ENCODE data around the gene VEGFA.

The VEGFA gene

DNA sequence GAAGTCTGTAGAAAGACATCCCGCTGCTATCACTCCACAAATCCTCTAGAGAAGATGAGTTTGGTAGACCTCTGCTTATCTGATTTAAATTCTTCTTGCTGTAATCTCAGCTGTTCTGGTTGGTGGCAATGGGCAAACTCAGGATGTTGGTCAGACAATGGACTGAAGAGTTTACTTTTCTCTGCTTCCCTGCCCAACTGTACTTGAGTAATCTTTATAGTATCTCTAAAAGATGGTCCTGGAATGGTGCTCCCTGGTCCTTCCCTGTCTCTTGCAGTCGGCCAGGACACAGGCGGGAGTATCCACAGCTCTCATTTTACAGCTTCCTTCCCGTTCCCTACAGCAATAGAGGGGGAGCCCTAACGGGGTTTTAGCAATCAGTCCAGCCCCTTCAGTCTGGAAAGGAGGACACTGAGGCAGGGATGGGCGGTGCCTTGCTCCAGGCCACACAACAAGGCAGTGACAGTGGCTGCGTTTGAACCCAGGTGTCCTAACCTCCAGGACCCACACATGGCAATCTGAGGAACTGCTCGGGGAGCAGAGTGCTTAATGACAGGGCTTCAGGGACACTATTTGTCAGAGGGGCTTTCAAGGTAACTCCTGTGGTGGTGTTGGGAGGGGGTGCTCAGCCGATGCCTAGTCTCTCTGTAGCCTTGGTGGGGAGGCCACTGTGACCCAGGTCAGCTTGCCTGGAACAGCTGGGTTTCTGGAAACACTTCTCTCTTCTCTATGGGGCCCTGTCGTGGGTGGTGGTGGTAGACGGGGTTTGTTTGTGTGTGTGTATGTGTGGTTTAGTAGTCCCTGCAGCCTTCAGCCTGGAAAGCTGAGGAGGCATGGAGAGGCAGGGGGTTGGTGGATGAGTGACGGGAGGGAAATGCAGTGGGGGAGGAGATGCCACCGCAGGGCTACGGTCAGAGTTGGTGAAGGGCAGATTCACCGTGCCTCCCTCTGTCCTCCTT lies 9.5 kb upstream of the VEGFA start:
- DNase-seq = no peak

DNA sequence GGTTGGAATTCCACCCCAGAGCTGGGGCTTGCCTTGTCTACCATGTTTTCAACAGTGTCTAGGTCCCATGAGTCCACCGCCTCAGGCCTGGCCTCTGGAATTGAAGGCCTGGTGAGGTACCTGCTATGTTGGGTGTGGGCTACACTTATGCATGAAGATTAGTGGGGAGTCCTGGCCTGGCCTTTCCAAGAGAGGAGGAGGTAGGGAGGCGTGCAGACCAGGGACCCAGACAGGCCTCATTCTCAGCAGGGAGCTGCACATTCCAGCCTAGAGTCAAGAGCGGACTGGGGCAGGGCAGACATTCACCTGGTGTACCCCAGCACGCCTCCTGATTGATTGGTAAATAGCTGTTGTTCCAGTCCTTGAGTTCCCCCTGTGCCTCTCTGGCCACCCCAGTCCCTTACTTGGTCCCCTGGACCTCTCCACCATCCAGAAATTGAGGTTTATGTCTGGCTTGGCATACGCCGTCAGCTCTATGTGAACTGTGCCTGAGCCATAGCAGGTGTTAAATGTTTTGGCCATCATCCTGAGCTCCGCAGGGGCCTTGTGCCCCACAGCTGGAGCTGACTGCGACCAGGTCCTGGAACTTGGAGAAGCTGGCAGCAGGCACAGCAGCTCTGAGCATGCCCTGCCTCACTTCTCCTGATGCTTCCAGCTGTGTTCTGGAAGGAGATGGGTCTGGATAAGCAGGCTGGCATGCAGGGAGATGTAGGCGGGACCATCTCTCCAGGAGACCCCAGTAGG lies 8.2 kb upstream of the VEGFA start:
- DNase-seq = no peak

DNA sequence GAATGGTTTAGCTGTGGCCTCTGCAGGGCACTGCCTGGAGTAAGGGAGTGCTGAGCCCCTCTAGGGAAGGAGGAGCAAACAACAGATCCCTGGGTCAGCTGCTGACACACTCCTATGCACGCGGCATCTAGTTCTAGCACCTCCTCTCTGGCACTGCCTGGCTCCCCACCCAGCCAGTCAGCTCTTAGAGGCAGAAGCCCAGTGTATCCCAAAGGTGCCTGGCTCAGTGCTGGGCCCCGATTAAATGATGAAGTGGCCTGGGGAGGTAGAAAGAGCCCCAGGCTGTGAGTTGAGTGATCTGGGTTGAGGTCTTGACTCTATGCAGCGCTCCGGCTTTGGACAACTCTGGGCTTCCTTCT lies 7.6 kb upstream of the VEGFA start:
- no peak for DNase-seq

DNA sequence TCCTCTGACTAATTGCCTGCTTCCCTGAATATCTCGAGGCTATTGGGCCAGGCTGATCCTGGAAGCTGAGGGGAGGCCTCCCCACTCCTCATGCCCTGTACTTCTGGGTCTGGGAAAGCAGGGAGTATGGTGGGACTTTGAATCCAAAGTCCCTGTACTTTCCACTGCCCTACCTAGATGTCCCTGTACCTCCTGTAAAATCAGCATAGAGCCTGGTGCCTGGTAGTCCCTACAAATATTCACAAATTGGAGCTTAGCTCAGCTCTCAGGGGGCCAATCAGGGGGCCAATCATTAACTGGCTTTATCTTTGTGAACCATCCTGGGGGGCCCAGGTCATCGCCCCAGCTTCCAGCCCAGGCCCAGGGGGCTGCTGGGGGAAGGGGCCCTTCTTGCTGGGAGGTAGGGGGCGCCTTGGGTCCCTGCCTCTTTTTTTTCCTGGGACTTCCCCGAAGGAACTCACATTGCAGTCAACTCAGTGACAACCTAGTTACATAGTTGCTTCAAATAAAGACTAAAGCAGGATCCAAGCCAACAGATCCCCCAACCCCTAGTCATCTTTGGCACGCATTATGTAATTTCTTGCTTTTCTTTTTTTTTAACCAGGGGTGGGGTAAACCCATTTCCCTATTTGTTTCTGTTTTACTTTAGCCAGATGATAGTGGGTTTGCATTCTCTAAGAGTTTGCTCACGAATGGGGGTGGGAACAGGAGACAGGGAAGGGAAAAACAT lies 6.9 kb upstream of the VEGFA start:
- DNase-seq = no peak

DNA sequence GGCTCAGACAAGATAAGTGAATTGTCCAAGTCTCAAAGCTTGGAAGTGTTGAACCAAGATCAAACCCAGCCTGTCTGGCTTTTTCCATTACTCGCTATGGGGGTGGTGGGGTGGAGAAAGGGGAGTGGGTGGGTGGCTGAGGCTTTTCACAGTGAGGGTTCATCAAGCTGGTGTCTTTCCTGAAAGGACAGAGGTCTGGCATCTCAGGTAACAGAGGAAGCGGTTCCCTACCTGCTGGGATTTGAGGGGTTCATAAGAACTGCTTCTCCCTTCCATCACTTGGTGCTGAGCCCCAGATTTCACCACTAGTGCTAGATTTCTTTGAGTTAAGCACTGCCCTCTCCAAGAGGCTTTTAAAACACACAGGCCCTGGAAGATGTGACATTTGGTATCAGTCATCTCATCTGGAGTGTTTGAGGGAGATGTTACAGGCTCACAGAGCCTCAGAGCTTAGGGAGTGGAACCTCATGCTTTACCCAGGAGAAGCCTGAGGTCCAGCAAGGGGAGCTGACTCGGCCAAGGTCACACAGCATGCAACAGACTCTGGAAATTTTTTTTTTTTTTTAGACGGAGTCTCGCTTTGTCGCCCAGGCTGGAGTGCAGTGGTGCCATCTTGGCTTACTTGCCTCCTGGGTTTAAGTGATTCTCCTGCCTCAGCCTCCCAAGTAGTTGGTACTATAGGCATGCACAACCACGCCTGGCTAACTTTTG lies 6.0 kb upstream of the VEGFA start:
- no peak for DNase-seq

DNA sequence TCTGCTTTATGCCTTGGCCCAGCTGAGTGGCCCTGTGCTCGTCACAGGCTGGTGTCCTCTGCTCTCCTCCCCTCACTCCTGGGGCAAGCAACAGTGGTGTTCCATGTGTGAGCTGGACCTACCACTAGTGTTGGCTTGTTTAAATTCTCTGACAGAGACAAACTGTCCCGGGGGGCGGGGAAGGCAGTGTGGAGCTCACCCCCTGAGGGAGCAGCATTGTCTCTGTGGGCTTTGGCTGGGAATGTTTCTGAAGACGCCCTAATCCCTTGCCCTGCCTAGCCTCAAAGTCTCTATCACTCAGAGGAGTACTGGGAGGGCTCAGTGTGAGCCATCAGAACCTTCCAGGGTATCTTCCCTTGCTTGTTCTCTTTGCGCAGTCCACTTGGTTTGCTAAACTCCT lies 5.2 kb upstream of the VEGFA start:
- DNase-seq = no peak

DNA sequence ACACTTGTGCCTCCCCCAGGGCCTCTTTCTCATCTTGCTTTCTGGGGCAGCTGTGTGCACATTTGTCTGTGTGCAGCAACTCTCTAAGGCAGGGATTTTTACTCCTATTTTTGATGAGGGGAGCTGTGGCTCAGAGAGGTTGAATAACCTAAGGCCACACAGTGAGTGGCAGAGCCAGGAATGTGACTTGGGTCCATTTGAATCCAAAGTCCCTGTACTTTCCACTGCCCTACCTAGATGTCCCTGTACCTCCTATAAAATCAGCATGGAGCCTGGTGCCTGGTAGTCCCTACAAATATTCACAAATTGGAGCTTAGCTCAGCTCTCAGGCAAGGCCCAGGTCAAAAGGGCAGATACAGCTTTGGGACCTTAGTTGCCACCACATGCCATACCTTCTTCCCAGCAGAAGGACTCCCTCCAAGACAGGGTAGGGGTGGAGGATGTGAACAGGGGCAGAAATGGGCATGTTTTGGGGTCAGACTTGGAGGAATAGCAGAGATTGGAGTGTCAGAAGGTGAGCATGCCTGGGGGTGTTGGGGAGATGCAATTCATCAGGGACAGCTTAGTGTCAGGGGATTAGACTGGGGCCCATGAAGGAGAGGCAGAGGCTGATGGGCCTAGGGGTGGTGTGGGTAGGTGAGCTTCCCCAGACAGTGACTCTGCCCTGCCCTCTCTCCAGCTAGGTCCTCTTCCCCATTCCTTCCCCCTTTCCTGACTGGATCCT lies 4.1 kb upstream of the VEGFA start:
- DNase-seq = no peak

DNA sequence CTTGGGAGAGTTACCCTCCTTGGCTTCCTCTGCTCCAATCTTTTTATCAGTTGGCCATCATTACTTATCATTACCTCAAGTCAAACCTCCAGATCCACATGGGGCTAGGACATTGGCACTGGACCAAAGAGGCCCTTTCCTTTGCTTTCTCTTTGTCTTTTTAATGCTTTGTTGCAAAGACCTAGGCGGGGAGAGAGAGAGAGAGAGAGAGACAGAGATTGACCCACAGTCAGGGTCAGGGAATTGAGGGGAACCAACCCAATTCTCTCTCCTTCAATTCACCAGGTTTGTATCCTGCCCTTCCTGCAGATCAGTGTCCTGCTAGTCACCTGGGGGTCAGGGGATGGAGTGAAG lies 3.5 kb upstream of the VEGFA start:
- no peak for DNase-seq

DNA sequence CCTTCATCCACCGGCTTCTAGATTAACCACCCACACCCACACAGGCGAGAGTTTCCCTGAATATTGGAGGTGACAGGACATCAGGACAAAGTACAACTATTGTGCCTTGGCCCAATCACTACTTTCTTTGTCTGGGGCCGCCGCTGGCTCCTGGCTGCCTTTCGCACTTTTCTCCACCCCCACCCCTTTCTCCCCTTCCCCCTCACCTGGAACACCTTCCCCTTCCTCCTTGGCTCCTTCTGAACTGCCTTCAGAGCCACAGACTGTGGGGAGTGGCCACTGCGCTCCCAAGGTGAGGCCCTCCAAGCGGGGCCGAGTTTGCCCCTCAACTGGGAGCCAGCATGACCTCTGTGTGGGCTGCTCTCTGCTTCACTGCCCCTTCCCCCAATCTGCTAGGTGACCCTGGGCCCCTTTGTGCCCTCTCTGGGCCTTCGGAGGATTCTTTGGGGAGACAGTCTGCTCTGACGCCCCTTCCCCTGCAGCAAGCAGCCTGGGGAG lies 3.0 kb upstream of the VEGFA start:
- no peak for DNase-seq

DNA sequence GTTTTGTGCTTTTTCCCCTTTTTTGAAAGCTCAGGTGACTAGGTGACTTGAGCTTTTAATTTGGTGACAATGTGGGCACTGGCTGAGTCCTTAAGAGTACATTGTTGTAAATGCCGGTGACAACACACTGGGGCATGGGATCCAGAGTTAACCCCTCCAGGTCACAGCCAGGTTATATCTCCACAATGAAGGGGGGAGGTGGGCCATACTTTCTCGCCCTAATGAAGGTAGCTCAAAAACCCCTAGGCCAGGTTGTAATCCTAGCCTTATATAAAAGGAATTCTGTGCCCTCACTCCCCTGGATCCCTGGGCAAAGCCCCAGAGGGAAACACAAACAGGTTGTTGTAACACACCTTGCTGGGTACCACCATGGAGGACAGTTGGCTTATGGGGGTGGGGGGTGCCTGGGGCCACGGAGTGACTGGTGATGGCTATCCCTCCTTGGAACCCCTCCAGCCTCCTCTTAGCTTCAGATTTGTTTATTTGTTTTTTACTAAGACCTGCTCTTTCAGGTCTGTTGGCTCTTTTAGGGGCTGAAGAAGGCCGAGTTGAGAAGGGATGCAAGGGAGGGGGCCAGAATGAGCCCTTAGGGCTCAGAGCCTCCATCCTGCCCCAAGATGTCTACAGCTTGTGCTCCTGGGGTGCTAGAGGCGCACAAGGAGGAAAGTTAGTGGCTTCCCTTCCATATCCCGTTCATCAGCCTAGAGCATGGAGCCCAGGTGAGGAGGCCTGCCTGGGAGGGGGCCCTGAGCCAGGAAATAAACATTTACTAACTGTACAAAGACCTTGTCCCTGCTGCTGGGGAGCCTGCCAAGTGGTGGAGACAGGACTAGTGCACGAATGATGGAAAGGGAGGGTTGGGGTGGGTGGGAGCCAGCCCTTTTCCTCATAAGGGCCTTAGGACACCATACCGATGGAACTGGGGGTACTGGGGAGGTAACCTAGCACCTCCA lies 2.2 kb upstream of the VEGFA start:
- no peak for DNase-seq

DNA sequence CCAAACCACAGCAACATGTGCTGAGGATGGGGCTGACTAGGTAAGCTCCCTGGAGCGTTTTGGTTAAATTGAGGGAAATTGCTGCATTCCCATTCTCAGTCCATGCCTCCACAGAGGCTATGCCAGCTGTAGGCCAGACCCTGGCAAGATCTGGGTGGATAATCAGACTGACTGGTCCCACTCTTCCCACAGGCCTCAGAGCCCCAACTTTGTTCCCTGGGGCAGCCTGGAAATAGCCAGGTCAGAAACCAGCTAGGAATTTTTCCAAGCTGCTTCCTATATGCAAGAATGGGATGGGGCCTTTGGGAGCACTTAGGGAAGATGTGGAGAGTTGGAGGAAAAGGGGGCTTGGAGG lies 1.5 kb upstream of the VEGFA start:
- no peak for DNase-seq

DNA sequence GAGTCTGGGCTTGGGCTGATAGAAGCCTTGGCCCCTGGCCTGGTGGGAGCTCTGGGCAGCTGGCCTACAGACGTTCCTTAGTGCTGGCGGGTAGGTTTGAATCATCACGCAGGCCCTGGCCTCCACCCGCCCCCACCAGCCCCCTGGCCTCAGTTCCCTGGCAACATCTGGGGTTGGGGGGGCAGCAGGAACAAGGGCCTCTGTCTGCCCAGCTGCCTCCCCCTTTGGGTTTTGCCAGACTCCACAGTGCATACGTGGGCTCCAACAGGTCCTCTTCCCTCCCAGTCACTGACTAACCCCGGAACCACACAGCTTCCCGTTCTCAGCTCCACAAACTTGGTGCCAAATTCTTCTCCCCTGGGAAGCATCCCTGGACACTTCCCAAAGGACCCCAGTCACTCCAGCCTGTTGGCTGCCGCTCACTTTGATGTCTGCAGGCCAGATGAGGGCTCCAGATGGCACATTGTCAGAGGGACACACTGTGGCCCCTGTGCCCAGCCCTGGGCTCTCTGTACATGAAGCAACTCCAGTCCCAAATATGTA lies 957 bp upstream of the VEGFA start:
- DNase-seq = peak; percentile 60

DNA sequence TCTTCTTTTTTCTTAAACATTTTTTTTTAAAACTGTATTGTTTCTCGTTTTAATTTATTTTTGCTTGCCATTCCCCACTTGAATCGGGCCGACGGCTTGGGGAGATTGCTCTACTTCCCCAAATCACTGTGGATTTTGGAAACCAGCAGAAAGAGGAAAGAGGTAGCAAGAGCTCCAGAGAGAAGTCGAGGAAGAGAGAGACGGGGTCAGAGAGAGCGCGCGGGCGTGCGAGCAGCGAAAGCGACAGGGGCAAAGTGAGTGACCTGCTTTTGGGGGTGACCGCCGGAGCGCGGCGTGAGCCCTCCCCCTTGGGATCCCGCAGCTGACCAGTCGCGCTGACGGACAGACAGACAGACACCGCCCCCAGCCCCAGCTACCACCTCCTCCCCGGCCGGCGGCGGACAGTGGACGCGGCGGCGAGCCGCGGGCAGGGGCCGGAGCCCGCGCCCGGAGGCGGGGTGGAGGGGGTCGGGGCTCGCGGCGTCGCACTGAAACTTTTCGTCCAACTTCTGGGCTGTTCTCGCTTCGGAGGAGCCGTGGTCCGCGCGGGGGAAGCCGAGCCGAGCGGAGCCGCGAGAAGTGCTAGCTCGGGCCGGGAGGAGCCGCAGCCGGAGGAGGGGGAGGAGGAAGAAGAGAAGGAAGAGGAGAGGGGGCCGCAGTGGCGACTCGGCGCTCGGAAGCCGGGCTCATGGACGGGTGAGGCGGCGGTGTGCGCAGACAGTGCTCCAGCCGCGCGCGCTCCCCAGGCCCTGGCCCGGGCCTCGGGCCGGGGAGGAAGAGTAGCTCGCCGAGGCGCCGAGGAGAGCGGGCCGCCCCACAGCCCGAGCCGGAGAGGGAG lies 580 bp downstream of the VEGFA start:
- no peak for DNase-seq

DNA sequence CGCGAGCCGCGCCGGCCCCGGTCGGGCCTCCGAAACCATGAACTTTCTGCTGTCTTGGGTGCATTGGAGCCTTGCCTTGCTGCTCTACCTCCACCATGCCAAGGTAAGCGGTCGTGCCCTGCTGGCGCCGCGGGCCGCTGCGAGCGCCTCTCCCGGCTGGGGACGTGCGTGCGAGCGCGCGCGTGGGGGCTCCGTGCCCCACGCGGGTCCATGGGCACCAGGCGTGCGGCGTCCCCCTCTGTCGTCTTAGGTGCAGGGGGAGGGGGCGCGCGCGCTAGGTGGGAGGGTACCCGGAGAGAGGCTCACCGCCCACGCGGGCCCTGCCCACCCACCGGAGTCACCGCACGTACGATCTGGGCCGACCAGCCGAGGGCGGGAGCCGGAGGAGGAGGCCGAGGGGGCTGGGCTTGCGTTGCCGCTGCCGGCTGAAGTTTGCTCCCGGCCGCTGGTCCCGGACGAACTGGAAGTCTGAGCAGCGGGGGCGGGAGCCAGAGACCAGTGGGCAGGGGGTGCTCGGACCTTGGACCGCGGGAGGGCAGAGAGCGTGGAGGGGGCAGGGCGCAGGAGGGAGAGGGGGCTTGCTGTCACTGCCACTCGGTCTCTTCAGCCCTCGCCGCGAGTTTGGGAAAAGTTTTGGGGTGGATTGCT lies 1.3 kb downstream of the VEGFA start:
- no peak for DNase-seq

DNA sequence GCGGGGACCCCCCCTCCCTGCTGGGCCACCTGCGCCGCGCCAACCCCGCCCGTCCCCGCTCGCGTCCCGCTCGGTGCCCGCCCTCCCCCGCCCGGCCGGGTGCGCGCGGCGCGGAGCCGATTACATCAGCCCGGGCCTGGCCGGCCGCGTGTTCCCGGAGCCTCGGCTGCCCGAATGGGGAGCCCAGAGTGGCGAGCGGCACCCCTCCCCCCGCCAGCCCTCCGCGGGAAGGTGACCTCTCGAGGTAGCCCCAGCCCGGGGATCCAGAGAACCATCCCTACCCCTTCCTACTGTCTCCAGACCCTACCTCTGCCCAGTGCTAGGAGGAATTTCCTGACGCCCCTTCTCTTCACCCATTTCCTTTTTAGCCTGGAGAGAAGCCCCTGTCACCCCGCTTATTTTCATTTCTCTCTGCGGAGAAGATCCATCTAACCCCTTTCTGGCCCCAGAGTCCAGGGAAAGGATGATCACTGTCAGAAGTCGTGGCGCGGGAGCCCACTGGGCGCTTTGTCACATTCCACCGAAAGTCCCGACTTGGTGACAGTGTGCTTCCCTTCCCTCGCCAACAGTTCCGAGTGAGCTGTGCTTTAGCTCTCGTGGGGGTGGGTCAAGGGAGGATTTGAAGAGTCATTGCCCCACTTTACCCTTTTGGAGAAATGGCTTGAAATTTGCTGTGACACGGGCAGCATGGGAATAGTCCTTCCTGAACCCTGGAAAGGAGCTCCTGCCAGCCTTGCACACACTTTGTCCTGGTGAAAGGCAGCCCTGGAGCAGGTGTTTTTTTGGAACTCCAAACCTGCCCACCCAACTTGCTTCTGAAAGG lies 2.1 kb downstream of the VEGFA start:
- no peak for DNase-seq

DNA sequence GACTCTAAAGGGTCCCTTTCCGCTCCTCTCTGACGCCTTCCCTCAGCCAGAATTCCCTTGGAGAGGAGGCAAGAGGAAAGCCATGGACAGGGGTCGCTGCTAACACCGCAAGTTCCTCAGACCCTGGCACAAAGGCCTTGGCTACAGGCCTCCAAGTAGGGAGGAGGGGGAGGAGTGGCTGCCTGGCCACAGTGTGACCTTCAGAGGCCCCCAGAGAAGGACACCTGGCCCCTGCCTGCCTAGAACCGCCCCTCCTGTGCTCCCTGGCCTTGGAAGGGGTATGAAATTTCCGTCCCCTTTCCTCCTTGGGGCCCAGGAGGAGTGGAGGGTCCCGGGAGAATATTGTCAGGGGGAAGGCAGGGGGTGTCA lies 2.7 kb downstream of the VEGFA start:
- no peak for DNase-seq

DNA sequence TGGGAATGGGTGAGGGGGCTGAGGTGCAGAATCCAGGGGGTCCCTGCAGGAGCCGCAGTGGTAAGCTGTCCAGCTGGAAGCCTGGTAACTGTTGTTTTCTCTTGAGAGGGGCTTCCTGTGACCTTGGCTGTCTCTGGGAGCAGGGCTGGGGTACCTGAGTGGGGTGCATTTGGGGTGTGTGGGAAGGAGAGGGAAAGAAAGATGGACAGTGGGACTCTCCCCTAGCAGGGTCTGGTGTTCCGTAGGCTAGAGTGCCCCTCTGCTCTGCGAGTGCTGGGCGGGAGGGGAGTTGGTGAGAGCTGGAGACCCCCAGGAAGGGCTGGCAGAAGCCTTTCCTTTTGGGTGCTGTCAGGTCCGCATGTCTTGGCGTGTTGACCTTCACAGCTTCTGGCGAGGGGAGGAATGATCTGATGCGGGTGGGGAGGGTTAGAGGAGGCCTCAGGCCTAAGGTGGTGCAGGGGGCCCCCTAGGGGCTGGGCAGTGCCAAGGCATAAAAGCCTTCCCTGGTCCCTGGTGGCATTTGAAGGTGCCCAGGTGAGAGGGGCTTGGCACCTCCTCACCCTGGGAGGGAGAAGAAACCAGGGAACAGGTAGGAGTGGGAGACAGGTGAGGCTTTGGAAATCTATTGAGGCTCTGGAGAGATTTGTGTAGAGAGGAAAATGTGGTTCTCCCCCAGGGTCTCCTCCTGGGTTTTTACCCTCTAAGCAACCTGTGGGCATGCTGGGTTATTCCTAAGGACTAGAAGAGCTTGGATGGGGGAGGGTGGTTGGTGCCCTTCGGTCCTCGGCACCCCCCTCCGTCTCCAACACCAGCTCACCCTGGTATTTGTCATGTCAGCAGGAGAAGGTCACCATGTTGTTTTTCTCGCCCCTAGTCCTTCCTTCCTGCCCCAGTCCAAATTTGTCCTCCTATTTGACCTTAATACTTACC lies 3.3 kb downstream of the VEGFA start:
- DNase-seq = no peak
